ENCODE measurements around the gene TBX19.

The TBX19 gene

GRCh38 chr1:168362991-168363390 lies 82.3 kb downstream of the TBX19 start:
- DNase-seq: no peak
